Measurements from ENCODE around the gene ZNF280B. TPM values are rescaled to one million over a fixed set of nuclear protein-coding genes. Genes with fewer than 3 reads are reported as not detected.

The ZNF280B gene
- total and polyA plus RNA-seq, 9 of the 15 experiments (the other 6 are each of a cell fraction or from before 2014, with no cell fraction given) = 7.7 to 29.9 (median 20.0) TPM

DNA sequence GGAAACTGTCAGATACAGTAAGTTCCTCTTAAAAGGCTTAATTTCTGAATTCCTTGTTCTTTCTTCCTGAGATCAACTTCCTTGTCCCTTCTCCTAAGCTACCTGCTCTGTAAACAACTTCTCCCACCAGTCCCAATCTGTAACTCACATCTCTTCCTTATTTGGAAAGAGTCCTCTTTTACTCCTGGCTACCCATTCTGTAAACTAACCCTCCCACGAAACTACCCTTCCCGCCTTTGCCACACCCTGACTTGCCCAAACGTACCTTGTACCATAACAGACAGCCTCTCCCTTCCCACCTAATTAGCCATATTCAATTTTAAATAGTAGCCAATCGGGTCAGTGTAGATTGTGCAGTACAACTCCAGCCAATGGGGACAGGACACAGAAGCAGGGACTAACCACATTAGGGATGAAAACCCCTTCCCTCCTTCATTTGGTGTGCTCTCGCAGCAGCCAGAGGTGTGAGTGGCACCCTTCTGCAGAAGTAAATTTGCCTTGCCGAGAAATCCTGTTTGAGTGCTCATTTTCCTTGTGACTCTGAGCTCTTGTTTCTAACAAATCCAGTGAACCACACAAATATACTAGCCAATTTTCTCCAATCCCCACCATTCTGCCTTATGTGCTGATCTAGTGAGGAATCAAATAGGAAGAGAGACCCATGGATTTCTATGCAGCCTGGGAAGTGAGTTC is 49.5 kb downstream of the ZNF280B start (continued):
- TF ChIP-seq CBX3 (IDR thresholded peaks at IDR 0.05; ENCODE audit: borderline replicate concordance in 1 of 2, low read length in 2 of 2) (peak in 1 of 2 experiments; percentile 100; a peak in 2 of 3 replicates), ARHGAP35 (IDR thresholded peaks at IDR 0.05; ENCODE audit: partially characterized antibody) (no peak), JUN (IDR thresholded peaks at IDR 0.05; ENCODE audit: borderline replicate concordance, low read depth, low read length) (peak; percentile 59; the same call in 1 of the 2 replicates), JUN (CRISPR knock-in tag; IDR thresholded peaks at IDR 0.05; ENCODE audit: borderline replicate concordance) (no peak), TRIM24 (IDR thresholded peaks at IDR 0.05) (no peak), TOE1 (IDR thresholded peaks at IDR 0.05; ENCODE audit: borderline replicate concordance) (no peak), TOE1 (CRISPR knock-in tag; IDR thresholded peaks at IDR 0.05; ENCODE audit: borderline replicate concordance, low read depth) (no peak), MYBL2 (IDR thresholded peaks at IDR 0.05; ENCODE audit: low read depth) (no peak; the same call in 1 of the 2 replicates), MYBL2 (CRISPR knock-in tag; IDR thresholded peaks at IDR 0.05; ENCODE audit: borderline replicate concordance) (no peak), SP1 (CRISPR knock-in tag; IDR thresholded peaks at IDR 0.05) (no peak), YBX1 (IDR thresholded peaks at IDR 0.05) (no peak), ZNF695 (CRISPR knock-in tag; IDR thresholded peaks at IDR 0.05) (no peak), CHD1 (IDR thresholded peaks at IDR 0.05; ENCODE audit: low read length) (no peak), CBX1 (IDR thresholded peaks at IDR 0.05; ENCODE audit: low read depth) (peak; percentile 97), RBM14 (IDR thresholded peaks at IDR 0.05; ENCODE audit: borderline replicate concordance, insufficient read depth, low read depth, low read length) (no peak), RFX7 (CRISPR knock-in tag; IDR thresholded peaks at IDR 0.05) (0 out of 2 replicates have a peak, but pooled peaks have one; percentile 54), HDAC2 (IDR thresholded peaks at IDR 0.05) (no peak), TAF9B (IDR thresholded peaks at IDR 0.05; ENCODE audit: partially characterized antibody) (no peak), ZNF134 (CRISPR knock-in tag; conservative IDR thresholded peaks at IDR 0.05) (no peak), BHLHE40 (IDR thresholded peaks at IDR 0.05; ENCODE audit: low read length) (no peak), TAF15 (IDR thresholded peaks at IDR 0.05; ENCODE audit: low read depth, low read length) (no peak), ZNF41 (CRISPR knock-in tag; conservative IDR thresholded peaks at IDR 0.05) (0 out of 2 replicates have a peak, but pooled peaks have one; percentile 65), ZNF561 (CRISPR knock-in tag; conservative IDR thresholded peaks at IDR 0.05) (peak; percentile 96)
- TF ChIP-seq, protein P1, sequence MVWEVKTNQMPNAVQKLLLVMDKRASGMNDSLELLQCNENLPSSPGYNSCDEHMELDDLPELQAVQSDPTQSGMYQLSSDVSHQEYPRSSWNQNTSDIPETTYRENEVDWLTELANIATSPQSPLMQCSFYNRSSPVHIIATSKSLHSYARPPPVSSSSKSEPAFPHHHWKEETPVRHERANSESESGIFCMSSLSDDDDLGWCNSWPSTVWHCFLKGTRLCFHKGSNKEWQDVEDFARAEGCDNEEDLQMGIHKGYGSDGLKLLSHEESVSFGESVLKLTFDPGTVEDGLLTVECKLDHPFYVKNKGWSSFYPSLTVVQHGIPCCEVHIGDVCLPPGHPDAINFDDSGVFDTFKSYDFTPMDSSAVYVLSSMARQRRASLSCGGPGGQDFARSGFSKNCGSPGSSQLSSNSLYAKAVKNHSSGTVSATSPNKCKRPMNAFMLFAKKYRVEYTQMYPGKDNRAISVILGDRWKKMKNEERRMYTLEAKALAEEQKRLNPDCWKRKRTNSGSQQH (CRISPR knock-in tag; IDR thresholded peaks at IDR 0.05) = 0 out of 2 replicates have a peak, but pooled peaks have one; percentile 17
- TF ChIP-seq, protein P2, sequence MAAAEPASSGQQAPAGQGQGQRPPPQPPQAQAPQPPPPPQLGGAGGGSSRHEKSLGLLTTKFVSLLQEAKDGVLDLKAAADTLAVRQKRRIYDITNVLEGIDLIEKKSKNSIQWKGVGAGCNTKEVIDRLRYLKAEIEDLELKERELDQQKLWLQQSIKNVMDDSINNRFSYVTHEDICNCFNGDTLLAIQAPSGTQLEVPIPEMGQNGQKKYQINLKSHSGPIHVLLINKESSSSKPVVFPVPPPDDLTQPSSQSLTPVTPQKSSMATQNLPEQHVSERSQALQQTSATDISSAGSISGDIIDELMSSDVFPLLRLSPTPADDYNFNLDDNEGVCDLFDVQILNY (CRISPR knock-in tag; IDR thresholded peaks at IDR 0.05) = no peak
- TF ChIP-seq, protein P3, sequence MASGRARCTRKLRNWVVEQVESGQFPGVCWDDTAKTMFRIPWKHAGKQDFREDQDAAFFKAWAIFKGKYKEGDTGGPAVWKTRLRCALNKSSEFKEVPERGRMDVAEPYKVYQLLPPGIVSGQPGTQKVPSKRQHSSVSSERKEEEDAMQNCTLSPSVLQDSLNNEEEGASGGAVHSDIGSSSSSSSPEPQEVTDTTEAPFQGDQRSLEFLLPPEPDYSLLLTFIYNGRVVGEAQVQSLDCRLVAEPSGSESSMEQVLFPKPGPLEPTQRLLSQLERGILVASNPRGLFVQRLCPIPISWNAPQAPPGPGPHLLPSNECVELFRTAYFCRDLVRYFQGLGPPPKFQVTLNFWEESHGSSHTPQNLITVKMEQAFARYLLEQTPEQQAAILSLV (tag; IDR thresholded peaks at IDR 0.05) = no peak; the same call in 1 of the 2 replicates

Data from K562 (cell line).